WTC11 (cell line): ENCODE measurements around the gene ZNF629. TPM values are rescaled to one million over a fixed set of nuclear protein-coding genes. Genes with fewer than 3 reads are reported as not detected.

Experiments used
- ATAC-seq: fragments of 200-7000 bp; cut with Tn5 transposase; 2 replicates; pipeline ENCODE4 v1.10.0; 2021; ENCODE audit warnings: mild to moderate bottlenecking, moderate library complexity
- CTCF ChIA-PET: fragments of 300-600 bp; sonication (Branson Sonifier 250); formaldehyde crosslinking; loops from one replicate; lab custom pipeline; 2021; ENCODE audit warnings: antibody characterized with exemption; lab: Charles Lee
- POLR2A ChIA-PET: fragments of 350-600 bp; sonication (Branson Sonifier 250); formaldehyde crosslinking; loops from one replicate; lab custom pipeline; 2021; ENCODE audit warnings: antibody characterized with exemption; lab: Charles Lee
- DNase-seq: peaks from one replicate; pipeline ENCODE4 v3.0.0; 2021; ENCODE audit warnings: low spot score
- H3K27ac Mint-ChIP-seq: 2 replicates; pipeline ENCODE4 v1.8.0; 2021; ENCODE audit warnings: mixed read lengths
- H3K27me3 Mint-ChIP-seq: 2 replicates; pipeline ENCODE4 v1.8.0; 2021; ENCODE audit warnings: low read depth, mild to moderate bottlenecking, moderate library complexity, mixed read lengths
- H3K36me3 Mint-ChIP-seq: 2 replicates; pipeline ENCODE4 v1.8.0; 2021; ENCODE audit warnings: mixed read lengths
- H3K4me1 Mint-ChIP-seq: 2 replicates; pipeline ENCODE4 v1.8.0; 2022; ENCODE audit warnings: mixed read lengths
- H3K4me3 Mint-ChIP-seq: 2 replicates; pipeline ENCODE4 v1.8.0; 2021; ENCODE audit warnings: mild to moderate bottlenecking, moderate library complexity, mixed read lengths
- H3K9me3 Mint-ChIP-seq: 2 replicates; pipeline ENCODE4 v1.8.0; 2021; ENCODE audit warnings: mixed read lengths
- AFF4 ChIP-seq: sonication (generic); formaldehyde crosslinking; IDR thresholded peaks from 2 replicates; pipeline ENCODE4 v1.8.1; 2023; ENCODE audit warnings: mild to moderate bottlenecking, missing genetic modification reagents, borderline replicate concordance
- CBFB ChIP-seq: sonication (generic); formaldehyde crosslinking; IDR thresholded peaks from 2 replicates; pipeline ENCODE4 v1.8.1; 2022; ENCODE audit warnings: mild to moderate bottlenecking, low read depth, missing genetic modification reagents
- ETV6 ChIP-seq: sonication (generic); formaldehyde crosslinking; IDR thresholded peaks from 2 replicates; pipeline ENCODE4 v1.8.1; 2022; ENCODE audit warnings: mild to moderate bottlenecking, missing genetic modification reagents
- FOXP1 ChIP-seq: sonication (generic); formaldehyde crosslinking; IDR thresholded peaks from 2 replicates; pipeline ENCODE4 v1.8.0; 2022; ENCODE audit warnings: missing genetic modification reagents, mild to moderate bottlenecking, moderate library complexity, borderline replicate concordance
- FOXP4 ChIP-seq: sonication (generic); formaldehyde crosslinking; IDR thresholded peaks from 2 replicates; pipeline ENCODE4 v1.8.0; 2022; ENCODE audit warnings: mild to moderate bottlenecking, missing genetic modification reagents
- NFYB ChIP-seq: sonication (generic); formaldehyde crosslinking; conservative IDR thresholded peaks from 2 replicates; pipeline ENCODE4 v1.8.0; 2022; ENCODE audit warnings: low read depth, missing genetic modification reagents
- PREB ChIP-seq: sonication (generic); formaldehyde crosslinking; IDR thresholded peaks from 2 replicates; pipeline ENCODE4 v1.8.1; 2022; ENCODE audit warnings: mild to moderate bottlenecking, missing genetic modification reagents, moderate library complexity, borderline replicate concordance
- TCF7 ChIP-seq: sonication (generic); formaldehyde crosslinking; IDR thresholded peaks from 2 replicates; pipeline ENCODE4 v1.8.0; 2022; ENCODE audit warnings: mild to moderate bottlenecking, low read depth, missing genetic modification reagents, moderate library complexity
- TEAD4 ChIP-seq: sonication (generic); formaldehyde crosslinking; IDR thresholded peaks from 2 replicates; pipeline ENCODE4 v1.8.0; 2022; ENCODE audit warnings: mild to moderate bottlenecking, missing genetic modification reagents
- USF1 ChIP-seq: sonication (generic); formaldehyde crosslinking; IDR thresholded peaks from 2 replicates; pipeline ENCODE4 v1.8.0; 2022; ENCODE audit warnings: mild to moderate bottlenecking, missing genetic modification reagents
- ZNF121 ChIP-seq: sonication (generic); formaldehyde crosslinking; IDR thresholded peaks from 2 replicates; pipeline ENCODE4 v1.8.0; 2023; ENCODE audit warnings: missing genetic modification reagents
- total RNA-seq: library from RNA; stranded (reverse); gene quantifications from 3 replicates; pipeline ENCODE4 v1.2.3, GENCODE V29; 2021

Gene ZNF629
- total RNA-seq, 1 experiment from 2014 or later: 20.0 TPM

- ATAC-seq (peak; percentile 41), DNase-seq (no peak)
- ChIA-PET CTCF (no interaction called here), POLR2A (interaction anchor here (1.8 kb wide), 1 partner anchor 34 kb away, joined by 5 read pairs; no protein-coding TSS in a partner anchor)
- peak overlapping the region; percentile 64; the same call in 1 of the 2 replicates for H3K27ac Mint-ChIP-seq
- H3K4me1 Mint-ChIP-seq: peaks cover 14% of the 10 kb centered on the region
- H3K36me3 Mint-ChIP-seq: peaks cover 38% of the 10 kb centered on the region
- H3K4me3 Mint-ChIP-seq: no peak overlapping the region
- H3K9me3 Mint-ChIP-seq: no peaks in the 10 kb centered on the region
- H3K27me3 Mint-ChIP-seq: no peaks in the 10 kb centered on the region; the same call in 1 of the 2 replicates
- TF ChIP-seq NFYB (CRISPR knock-in tag) (no peak), TEAD4 (CRISPR knock-in tag) (no peak), TCF7 (no peak)
These were observed 45.5 kb downstream of the ZNF629 start for GRCh38 chr16:30741461-30741914.

GRCh38 chr16:30740364-30741251, 46.4 kb downstream of the ZNF629 start:
- ATAC-seq: peak; percentile 89
- POLR2A ChIA-PET: interaction anchor here (0.6 to 1.8 kb wide), 2 partner anchors 35 to 38 kb away, joined by 3 to 5 read pairs; no protein-coding TSS in a partner anchor
- no peak for TF ChIP-seq CBFB (CRISPR knock-in tag)
- TF ChIP-seq ETV6 (CRISPR knock-in tag): no peak
- no peak for TF ChIP-seq AFF4
- peak; percentile 76; the same call in 1 of the 2 replicates for TF ChIP-seq USF1 (CRISPR knock-in tag)
- TF ChIP-seq FOXP4: no peak
- no peak for TF ChIP-seq ZNF121
- TF ChIP-seq, all 79 proteins: peak for 1
- H3K4me3 Mint-ChIP-seq: no peak overlapping the region
- H3K9me3 Mint-ChIP-seq: no peaks in the 10 kb centered on the region
- peak; percentile 65 for DNase-seq
- peaks cover 14% of the 10 kb centered on the region for H3K4me1 Mint-ChIP-seq
- CTCF ChIA-PET: interaction anchor here (0.7 kb wide), 1 partner anchor 90 kb away, joined by 3 read pairs; the partner anchor contains the start of gene PRR14
- no peaks in the 10 kb centered on the region; the same call in 1 of the 2 replicates for H3K27me3 Mint-ChIP-seq
- peaks cover 45% of the 10 kb centered on the region for H3K36me3 Mint-ChIP-seq
- peak overlapping the region; percentile 92 for H3K27ac Mint-ChIP-seq

- POLR2A ChIA-PET: interaction anchor here (1.8 kb wide), 1 partner anchor 36 kb away, joined by 5 read pairs; no protein-coding TSS in a partner anchor
- CTCF ChIA-PET: interaction anchor here (0.7 kb wide), 2 partner anchors 75 to 89 kb away, joined by 3 to 4 read pairs; partner anchors contain the start of gene PRR14
- Mint-ChIP-seq H3K4me3 (no peak overlapping the region), H3K27ac (no peak overlapping the region), H3K9me3 (no peaks in the 10 kb centered on the region), H3K27me3 (no peaks in the 10 kb centered on the region; the same call in 1 of the 2 replicates), H3K4me1 (peaks cover 14% of the 10 kb centered on the region), H3K36me3 (peaks cover 49% of the 10 kb centered on the region)
- DNase-seq (no peak), ATAC-seq (no peak)
- TF ChIP-seq PREB (CRISPR knock-in tag): no peak
- TF ChIP-seq FOXP1 (CRISPR knock-in tag): peak; percentile 24; the same call in 1 of the 2 replicates
These were observed 47.7 kb downstream of the ZNF629 start for GRCh38 chr16:30738984-30739951.
